ENCODE data around the gene PDIA4. TPM values are rescaled to one million over a fixed set of nuclear protein-coding genes. Genes with fewer than 3 reads are reported as not detected.

The PDIA4 gene
- total RNA-seq, 1 donor from 2014 or later: 69.5 TPM

GRCh38 chr7:148963583-148964482 lies 64.5 kb downstream of the PDIA4 start:
- Histone ChIP-seq H3K4me1 (peaks cover 8% of the 10 kb centered on the region), H3K36me3 (no peaks in the 10 kb centered on the region), H3K4me3 (peak overlapping the region; percentile 53 to 54), H3K27me3 (no peaks in the 10 kb centered on the region), H3K27ac (peak overlapping the region; percentile 63), H3K9me3 (no peaks in the 10 kb centered on the region)
- TF ChIP-seq, protein P1, sequence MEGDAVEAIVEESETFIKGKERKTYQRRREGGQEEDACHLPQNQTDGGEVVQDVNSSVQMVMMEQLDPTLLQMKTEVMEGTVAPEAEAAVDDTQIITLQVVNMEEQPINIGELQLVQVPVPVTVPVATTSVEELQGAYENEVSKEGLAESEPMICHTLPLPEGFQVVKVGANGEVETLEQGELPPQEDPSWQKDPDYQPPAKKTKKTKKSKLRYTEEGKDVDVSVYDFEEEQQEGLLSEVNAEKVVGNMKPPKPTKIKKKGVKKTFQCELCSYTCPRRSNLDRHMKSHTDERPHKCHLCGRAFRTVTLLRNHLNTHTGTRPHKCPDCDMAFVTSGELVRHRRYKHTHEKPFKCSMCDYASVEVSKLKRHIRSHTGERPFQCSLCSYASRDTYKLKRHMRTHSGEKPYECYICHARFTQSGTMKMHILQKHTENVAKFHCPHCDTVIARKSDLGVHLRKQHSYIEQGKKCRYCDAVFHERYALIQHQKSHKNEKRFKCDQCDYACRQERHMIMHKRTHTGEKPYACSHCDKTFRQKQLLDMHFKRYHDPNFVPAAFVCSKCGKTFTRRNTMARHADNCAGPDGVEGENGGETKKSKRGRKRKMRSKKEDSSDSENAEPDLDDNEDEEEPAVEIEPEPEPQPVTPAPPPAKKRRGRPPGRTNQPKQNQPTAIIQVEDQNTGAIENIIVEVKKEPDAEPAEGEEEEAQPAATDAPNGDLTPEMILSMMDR (IDR thresholded peaks at IDR 0.05): no peak
- TF ChIP-seq POLR2A (IDR thresholded peaks at IDR 0.05) (no peak), POLR2AphosphoS5 (IDR thresholded peaks at IDR 0.05; ENCODE audit: insufficient read depth in 1 of 2, low read depth in 1 of 2) (no peak)
- intact Hi-C loops (cut with DNase I): loop anchor here (10.0 kb wide), 3 partner anchors 79 to 459 kb away; partner anchors contain the start of gene EZH2
- no peak for DNase-seq (ENCODE audit: extremely low spot score in 2 of 2)

- DNase-seq (ENCODE audit: extremely low spot score in 2 of 2): no peak
- Histone ChIP-seq H3K27ac (peak overlapping the region; percentile 63), H3K4me3 (peak overlapping the region; percentile 53 to 54), H3K36me3 (no peaks in the 10 kb centered on the region), H3K27me3 (no peaks in the 10 kb centered on the region), H3K9me3 (no peaks in the 10 kb centered on the region), H3K4me1 (peaks cover 8% of the 10 kb centered on the region)
- intact Hi-C loops (cut with DNase I): loop anchor here (10.0 kb wide), 3 partner anchors 78 to 458 kb away; partner anchors contain the start of gene EZH2
- TF ChIP-seq, protein P1 (IDR thresholded peaks at IDR 0.05): peak; percentile 35 to 79 (median 39)
- TF ChIP-seq POLR2A (IDR thresholded peaks at IDR 0.05) (no peak), POLR2AphosphoS5 (IDR thresholded peaks at IDR 0.05; ENCODE audit: insufficient read depth in 1 of 2, low read depth in 1 of 2) (peak in 1 of 2 donors; percentile 82)
These were observed 65.3 kb downstream of the PDIA4 start for GRCh38 chr7:148962823-148963582.

DNA sequence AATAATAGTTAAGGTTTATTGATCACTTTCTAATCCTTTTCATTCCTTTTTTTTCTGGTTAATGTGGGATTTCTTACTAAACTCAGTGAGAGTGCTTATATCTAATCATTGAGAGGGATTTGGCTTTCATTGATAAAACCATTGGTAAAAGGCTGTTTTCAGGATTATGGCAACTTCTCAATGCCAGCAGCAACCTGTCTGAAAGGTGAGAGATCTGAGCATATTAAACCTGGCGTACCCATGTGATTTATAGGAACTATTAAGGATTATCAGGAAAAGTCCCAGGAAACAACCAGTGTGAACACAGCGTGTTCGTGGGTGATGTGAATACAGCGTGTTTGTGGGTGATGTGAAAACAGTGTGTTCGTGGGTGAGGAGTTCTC lies 65.9 kb downstream of the PDIA4 start:
- Histone ChIP-seq H3K9me3 (no peaks in the 10 kb centered on the region), H3K4me3 (peak overlapping the region; percentile 53 to 54), H3K4me1 (peaks cover 8% of the 10 kb centered on the region), H3K27ac (peak overlapping the region; percentile 63), H3K36me3 (no peaks in the 10 kb centered on the region), H3K27me3 (no peaks in the 10 kb centered on the region)
- intact Hi-C loops (cut with DNase I): loop anchor here (10.0 kb wide), 3 partner anchors 78 to 458 kb away; partner anchors contain the start of gene EZH2
- no peak for DNase-seq (ENCODE audit: extremely low spot score in 2 of 2)
- TF ChIP-seq, protein P1 (IDR thresholded peaks at IDR 0.05): no peak
- TF ChIP-seq POLR2AphosphoS5 (IDR thresholded peaks at IDR 0.05; ENCODE audit: insufficient read depth in 1 of 2, low read depth in 1 of 2): no peak
- no peak for TF ChIP-seq POLR2A (IDR thresholded peaks at IDR 0.05)

DNA sequence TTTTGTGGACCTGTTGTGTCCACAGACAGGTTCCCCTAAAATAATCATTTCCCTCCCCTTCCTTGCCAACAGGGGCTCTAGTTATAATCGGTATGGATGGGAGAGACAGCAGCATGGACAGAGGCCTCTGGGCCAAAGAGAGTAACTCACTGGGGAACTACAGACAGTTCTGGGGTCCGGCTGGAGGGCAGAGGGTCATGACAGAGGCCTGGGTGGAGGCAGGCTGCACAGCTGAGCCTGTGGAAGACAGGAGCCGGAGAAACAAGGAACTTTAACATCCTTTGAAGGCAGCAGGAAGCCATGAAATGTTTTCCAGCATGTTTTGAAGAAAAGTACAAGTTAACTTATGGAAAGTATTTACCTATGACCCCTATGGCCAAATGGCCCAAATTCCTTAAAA lies 68.6 kb downstream of the PDIA4 start:
- no peaks in the 10 kb centered on the region for H3K4me1 ChIP-seq
- no peaks in the 10 kb centered on the region for H3K27me3 ChIP-seq
- TF ChIP-seq POLR2A (IDR thresholded peaks at IDR 0.05): no peak
- TF ChIP-seq POLR2AphosphoS5 (IDR thresholded peaks at IDR 0.05; ENCODE audit: insufficient read depth in 1 of 2, low read depth in 1 of 2): no peak
- TF ChIP-seq, protein P1 (IDR thresholded peaks at IDR 0.05): no peak
- no peaks in the 10 kb centered on the region for H3K36me3 ChIP-seq
- H3K27ac ChIP-seq: no peak overlapping the region
- no peaks in the 10 kb centered on the region for H3K9me3 ChIP-seq
- no peak overlapping the region for H3K4me3 ChIP-seq
- intact Hi-C loops (cut with DNase I): loop anchor here (10.0 kb wide), 3 partner anchors 75 to 455 kb away; partner anchors contain the start of gene EZH2
- no peak for DNase-seq (ENCODE audit: extremely low spot score in 2 of 2)

All from vagina (tissue), 2 donors.